Measurements from ENCODE around the gene C1orf216. TPM values are rescaled to one million over a fixed set of nuclear protein-coding genes. Genes with fewer than 3 reads are reported as not detected.

The C1orf216 gene
- total and polyA plus RNA-seq, 2 of the 8 experiments (the other 6 are each of a cell fraction or from before 2014, with no cell fraction given) = 7.5 to 10.8 TPM

DNA sequence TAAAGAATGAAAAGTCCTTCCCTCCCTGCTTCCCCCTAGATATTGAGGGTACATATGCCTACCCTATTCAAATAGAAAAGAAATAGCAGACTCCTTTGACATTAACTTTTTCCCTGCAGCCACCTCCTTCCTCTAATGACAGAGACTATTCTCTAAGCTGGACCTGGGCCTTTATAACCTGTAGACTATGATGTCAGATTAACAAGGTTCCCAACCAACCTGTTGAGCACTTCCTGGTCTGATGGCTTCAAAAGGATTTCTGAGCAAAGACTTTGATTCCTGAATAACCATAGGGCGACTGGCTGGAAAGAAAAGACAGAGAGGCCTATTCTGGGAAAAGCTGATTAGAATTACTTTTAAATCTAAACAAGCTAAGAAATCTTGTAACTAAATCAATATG is 18.4 kb upstream of the C1orf216 start:
- Histone ChIP-seq H2BK120ac (replicated peaks; ENCODE audit: low read depth, low read length) (no peak overlapping the region), H2BK12ac (ENCODE audit: low read depth, low read length) (no peak overlapping the region), H3K4me3 (ENCODE audit: extremely low read depth in 1 of 4, insufficient read depth in 2 of 4, low read depth in 3 of 4, low read length in 4 of 4) (no peak overlapping the region), H3K4me2 (ENCODE audit: insufficient read depth in 1 of 2, low read depth in 2 of 2, low read length in 2 of 2) (no peak overlapping the region), H2AFZ (ENCODE audit: low read length) (no peak overlapping the region), H3K23ac (ENCODE audit: insufficient read length) (no peak overlapping the region), H3K27me3 (replicated peaks in 1 of 4; ENCODE audit: control insufficient read depth in 3 of 4, extremely low read depth in 1 of 4, insufficient read depth in 3 of 4, low read length in 3 of 4) (no peaks in the 10 kb centered on the region; a peak in 1 of 7 replicates), H3K18ac (ENCODE audit: extremely low read depth, low read length) (no peak overlapping the region), H3K79me1 (ENCODE audit: low read depth, low read length) (no peaks in the 10 kb centered on the region), H3K4me1 (replicated peaks in 1 of 4; ENCODE audit: control insufficient read depth in 3 of 4, insufficient read depth in 4 of 4, low read length in 3 of 4) (no peaks in the 10 kb centered on the region), H4K5ac (ENCODE audit: insufficient read length, low read depth, low read length) (no peak overlapping the region), H3K79me2 (ENCODE audit: control insufficient read depth in 1 of 2, insufficient read depth in 2 of 2, low read length in 2 of 2) (no peaks in the 10 kb centered on the region), H3K23me2 (ENCODE audit: low read depth, low read length) (no peaks in the 10 kb centered on the region), H2BK5ac (ENCODE audit: low read depth, low read length) (no peak overlapping the region), H4K20me1 (replicated peaks in 1 of 2; ENCODE audit: control insufficient read depth in 1 of 2, insufficient read depth in 2 of 2, low read length in 2 of 2) (peaks cover 0 to 2% of the 10 kb centered on the region in 2 experiments), H2BK20ac (ENCODE audit: low read length) (no peak overlapping the region), H2AK5ac (ENCODE audit: low read depth, low read length) (no peak overlapping the region), H3K36me3 (ENCODE audit: control insufficient read depth in 2 of 4, insufficient read depth in 4 of 4, low read length in 3 of 4) (peaks cover 16 to 79% (median 48%) of the 10 kb centered on the region in 4 experiments), H3K9me3 (ENCODE audit: insufficient read depth in 2 of 2, low read depth in 1 of 2, low read length in 1 of 2) (no peaks in the 10 kb centered on the region), H4K91ac (replicated peaks; ENCODE audit: insufficient read length, low read length) (no peak overlapping the region), H3K27ac (ENCODE audit: low read depth, low read length) (no peak overlapping the region), H4K8ac (ENCODE audit: extremely low read depth, insufficient read depth, low read length) (no peak overlapping the region), H2BK15ac (ENCODE audit: low read length) (no peak overlapping the region), H3K4ac (replicated peaks; ENCODE audit: insufficient read length, low read depth, low read length) (no peak overlapping the region), H3K56ac (replicated peaks; ENCODE audit: insufficient read length, low read depth, low read length) (no peak overlapping the region), H3K14ac (ENCODE audit: insufficient read length) (no peak overlapping the region), H3K9ac (replicated peaks in 1 of 4; ENCODE audit: extremely low read depth in 1 of 4, low read depth in 3 of 4, low read length in 3 of 4) (no peak overlapping the region)
- TF ChIP-seq RXRA (IDR thresholded peaks at IDR 0.05; ENCODE audit: insufficient read depth, low read depth, low read length) (no peak), ZNF274 (IDR thresholded peaks at IDR 0.05; ENCODE audit: borderline replicate concordance, extremely low read depth, low read length) (no peak), JUN (IDR thresholded peaks at IDR 0.05; ENCODE audit: low read depth, low read length) (no peak), SIN3A (conservative IDR thresholded peaks at IDR 0.05 in 1 of 2, IDR thresholded peaks at IDR 0.05 in 1 of 2; ENCODE audit: low read depth in 1 of 2, low read length in 2 of 2) (no peak), POLR2AphosphoS5 (IDR thresholded peaks at IDR 0.05; ENCODE audit: low read depth, low read length) (no peak), SIX5 (IDR thresholded peaks at IDR 0.05; ENCODE audit: low read depth, low read length) (no peak), TBP (IDR thresholded peaks at IDR 0.05; ENCODE audit: low read depth, low read length) (no peak), CHD1 (IDR thresholded peaks at IDR 0.05; ENCODE audit: low read depth, low read length) (no peak), CBX8 (IDR thresholded peaks at IDR 0.05; ENCODE audit: borderline replicate concordance, low read depth, low read length) (no peak), SP4 (IDR thresholded peaks at IDR 0.05; ENCODE audit: low read length) (no peak)
- CTCF ChIA-PET (ENCODE audit: partially characterized antibody) = interaction anchor here (1.0 to 2.7 kb wide), 5 partner anchors 10 to 172 kb away, joined by 3 to 21 read pairs (median 6); no protein-coding TSS in a partner anchor
- FAIRE-seq = no peak
- 80% methylated on average over 1 of the region's 1 CpG; no CpG with 5 or more reads in 1 of the 2 experiments for WGBS, 2 experiments (ENCODE audit: extremely low coverage in 1 of 2, insufficient coverage in 1 of 2, insufficient read length in 1 of 2, insufficient replicate concordance in 2 of 2, low coverage in 1 of 2, low lambda C conversion rate in 2 of 2, missing lambda C conversion rate in 1 of 2)
- no peak for DNase-seq (ENCODE audit: low read depth in 1 of 2, low spot score in 2 of 2)
- POLR2A ChIA-PET (ENCODE audit: partially characterized antibody) = no interaction called here
